HG03066 (cell line): Measurements from ENCODE around the gene UGT1A7.

Experiments
- ATAC-seq: cut with Tn5 transposase; IDR thresholded peaks from one replicate; pipeline ENCODE4 v1.9.1; 2021; ENCODE audit warnings: low read depth; ENCODE audit not compliant: unreplicated experiment

Gene UGT1A7

DNA sequence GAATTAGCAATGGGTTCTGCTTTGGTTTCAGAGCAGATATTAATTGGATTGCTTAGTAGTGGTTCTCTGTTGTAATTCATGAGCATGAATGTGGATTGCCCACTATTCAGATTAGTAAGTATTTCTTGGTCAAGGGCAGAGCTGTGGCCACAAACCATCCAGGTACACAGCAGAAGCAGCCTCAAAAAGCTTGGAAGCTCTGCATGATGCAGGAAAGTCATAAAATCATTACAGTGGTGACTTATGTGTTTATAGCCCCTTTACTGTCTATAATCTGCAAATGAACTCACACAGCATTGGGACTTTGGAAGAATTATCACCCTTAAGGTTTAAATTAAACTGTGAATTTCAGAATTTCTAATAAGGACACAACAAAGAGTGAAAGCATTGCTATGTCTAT lies 76.4 kb downstream of the UGT1A7 start:
- no peak for ATAC-seq

DNA sequence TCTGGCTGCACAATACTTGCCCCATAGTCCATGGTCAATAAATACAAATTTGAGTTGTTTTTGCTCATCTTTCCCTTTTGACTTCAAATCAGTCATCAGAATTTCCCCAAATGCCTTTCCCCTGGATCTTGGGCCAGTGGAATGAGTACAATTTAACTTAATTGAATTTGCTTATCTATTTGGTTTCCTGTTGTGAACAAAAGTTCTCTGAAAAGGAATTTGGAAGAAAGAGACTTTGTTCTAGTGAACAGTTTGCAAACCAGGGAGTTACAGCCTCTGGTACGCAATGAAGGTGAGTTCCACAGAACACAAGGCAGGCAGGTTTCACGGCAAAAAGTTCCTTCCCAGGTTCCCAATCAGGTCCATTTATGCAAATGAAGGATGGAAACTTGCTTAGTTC lies 77.1 kb downstream of the UGT1A7 start:
- ATAC-seq = no peak

DNA sequence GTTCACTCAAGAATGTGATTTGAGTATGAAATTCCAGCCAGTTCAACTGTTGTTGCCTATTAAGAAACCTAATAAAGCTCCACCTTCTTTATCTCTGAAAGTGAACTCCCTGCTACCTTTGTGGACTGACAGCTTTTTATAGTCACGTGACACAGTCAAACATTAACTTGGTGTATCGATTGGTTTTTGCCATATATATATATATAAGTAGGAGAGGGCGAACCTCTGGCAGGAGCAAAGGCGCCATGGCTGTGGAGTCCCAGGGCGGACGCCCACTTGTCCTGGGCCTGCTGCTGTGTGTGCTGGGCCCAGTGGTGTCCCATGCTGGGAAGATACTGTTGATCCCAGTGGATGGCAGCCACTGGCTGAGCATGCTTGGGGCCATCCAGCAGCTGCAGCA lies 78.3 kb downstream of the UGT1A7 start, which contains the start of gene UGT1A1:
Gene UGT1A1, plus strand, starts transcription at position 228 of the 400 bp plus-strand sequence. Its CDS starts 18 bp downstream, at position 246.
- no peak for ATAC-seq

DNA sequence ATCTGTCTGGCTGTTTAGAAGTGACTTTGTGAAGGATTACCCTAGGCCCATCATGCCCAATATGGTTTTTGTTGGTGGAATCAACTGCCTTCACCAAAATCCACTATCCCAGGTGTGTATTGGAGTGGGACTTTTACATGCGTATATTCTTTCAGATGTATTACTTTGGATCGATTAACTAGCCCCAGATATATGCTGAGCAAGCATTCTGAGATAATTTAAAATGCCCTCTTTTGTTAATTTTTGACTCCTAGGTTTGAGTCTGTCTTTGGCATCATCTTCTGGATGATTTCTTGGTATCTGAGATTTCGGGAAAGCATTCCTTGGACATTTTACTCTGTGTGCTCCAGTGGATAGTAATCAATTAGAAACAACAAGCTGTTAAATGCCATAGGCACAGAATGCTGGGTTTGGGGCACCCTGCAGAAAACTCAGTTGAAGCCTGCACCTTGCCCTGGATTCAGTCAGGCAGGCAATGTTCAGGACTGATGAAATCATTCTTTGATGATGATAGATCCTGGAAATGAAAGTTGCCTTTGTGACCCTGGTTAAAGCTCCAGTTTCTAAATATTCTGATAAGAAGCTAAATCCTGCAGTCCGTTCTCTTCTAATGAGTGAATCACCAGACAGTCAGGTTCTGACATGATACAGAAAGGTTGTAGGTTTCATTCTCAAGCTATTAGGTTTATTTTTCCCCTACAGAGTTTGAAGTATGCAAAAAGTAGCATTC lies 79.5 kb downstream of the UGT1A7 start:
- ATAC-seq = no peak

DNA sequence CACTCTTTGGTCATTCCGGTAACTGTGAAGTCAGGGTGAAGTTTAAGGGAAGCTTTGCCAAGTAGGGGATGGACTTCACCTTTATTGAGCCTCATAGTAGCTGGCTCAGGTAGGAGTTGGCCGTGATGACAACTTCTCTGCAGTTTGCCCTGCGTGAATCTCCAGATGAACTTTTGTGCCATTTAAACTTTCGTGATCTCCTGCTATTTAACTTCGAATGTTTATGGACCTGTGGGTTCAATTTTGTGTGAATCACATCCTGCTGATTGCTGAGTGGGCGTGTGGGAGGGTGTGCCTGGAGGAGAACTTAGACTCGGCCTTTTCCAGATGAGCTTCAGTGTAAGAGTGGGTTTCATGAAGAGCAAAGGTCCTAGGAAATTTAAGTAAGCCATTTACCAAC lies 82.6 kb downstream of the UGT1A7 start:
- no peak for ATAC-seq

DNA sequence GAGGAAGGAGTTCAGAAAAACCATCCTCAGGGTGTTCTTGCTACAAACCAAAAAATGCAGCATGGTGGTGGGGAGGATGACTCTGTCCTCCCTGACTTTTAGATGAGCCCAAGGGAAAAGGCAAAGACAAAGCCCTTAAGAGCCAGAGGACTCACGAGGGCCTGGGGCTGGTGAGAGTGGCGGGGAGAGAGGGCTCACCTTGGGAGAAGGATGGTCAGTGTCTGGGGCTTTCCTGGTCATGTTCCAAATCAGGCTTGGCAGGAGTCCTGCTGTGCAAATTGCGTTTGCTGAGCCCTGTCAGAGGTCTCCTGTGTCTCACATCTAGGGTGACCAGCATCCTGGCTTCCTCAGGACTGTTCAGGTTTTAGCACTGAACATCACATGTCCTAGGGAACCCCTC lies 83.1 kb downstream of the UGT1A7 start:
- ATAC-seq = no peak

DNA sequence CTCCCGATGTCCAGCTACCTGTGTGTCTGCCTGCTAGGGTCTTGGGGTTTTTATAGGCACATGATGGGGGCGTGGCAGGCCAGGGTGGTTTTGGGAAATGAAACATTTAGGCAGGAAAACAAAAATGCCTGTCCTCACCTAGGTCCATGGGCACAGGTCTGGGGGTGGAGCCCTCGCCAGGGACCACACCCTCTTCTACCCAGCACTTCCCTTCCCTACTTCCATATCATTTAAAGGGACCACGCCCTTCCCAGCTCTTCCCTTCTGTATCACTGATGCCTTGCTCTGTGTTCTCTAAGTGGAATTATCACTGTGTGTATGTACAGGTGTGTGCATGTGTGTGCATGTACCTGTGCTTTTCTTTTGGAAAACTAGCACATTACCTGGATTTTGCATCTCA lies 84.7 kb downstream of the UGT1A7 start:
- ATAC-seq = no peak

DNA sequence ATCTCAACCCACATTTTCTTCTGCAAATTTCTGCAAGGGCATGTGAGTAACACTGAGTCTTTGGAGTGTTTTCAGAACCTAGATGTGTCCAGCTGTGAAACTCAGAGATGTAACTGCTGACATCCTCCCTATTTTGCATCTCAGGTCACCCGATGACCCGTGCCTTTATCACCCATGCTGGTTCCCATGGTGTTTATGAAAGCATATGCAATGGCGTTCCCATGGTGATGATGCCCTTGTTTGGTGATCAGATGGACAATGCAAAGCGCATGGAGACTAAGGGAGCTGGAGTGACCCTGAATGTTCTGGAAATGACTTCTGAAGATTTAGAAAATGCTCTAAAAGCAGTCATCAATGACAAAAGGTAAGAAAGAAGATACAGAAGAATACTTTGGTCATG lies 86.4 kb downstream of the UGT1A7 start:
- no peak for ATAC-seq

DNA sequence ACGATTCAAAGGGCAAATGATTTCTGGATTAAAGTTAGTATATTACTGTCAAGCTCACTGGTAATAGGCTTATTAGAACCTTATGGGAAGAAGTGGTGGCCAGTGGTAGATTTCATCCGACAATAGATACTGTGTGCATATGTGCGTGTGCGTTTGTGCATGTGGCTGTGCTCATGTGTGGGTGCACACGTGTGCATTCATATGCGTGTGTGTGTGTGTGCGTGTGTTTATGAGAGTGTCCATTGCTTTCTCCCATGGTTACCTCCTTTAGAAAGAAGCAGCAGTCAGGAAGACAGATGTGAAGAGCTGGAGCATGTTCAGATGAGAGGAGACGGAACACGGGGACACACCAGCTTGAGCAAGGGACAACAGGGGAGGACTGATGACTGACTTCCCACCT lies 87.6 kb downstream of the UGT1A7 start:
- ATAC-seq = no peak

DNA sequence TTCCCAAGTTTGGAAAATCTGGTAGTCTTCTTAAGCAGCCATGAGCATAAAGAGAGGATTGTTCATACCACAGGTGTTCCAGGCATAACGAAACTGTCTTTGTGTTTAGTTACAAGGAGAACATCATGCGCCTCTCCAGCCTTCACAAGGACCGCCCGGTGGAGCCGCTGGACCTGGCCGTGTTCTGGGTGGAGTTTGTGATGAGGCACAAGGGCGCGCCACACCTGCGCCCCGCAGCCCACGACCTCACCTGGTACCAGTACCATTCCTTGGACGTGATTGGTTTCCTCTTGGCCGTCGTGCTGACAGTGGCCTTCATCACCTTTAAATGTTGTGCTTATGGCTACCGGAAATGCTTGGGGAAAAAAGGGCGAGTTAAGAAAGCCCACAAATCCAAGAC lies 90.5 kb downstream of the UGT1A7 start:
- ATAC-seq = no peak

DNA sequence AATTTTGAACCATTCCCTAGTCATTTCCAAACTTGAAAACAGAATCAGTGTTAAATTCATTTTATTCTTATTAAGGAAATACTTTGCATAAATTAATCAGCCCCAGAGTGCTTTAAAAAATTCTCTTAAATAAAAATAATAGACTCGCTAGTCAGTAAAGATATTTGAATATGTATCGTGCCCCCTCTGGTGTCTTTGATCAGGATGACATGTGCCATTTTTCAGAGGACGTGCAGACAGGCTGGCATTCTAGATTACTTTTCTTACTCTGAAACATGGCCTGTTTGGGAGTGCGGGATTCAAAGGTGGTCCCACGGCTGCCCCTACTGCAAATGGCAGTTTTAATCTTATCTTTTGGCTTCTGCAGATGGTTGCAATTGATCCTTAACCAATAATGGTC lies 90.9 kb downstream of the UGT1A7 start:
- ATAC-seq = no peak

DNA sequence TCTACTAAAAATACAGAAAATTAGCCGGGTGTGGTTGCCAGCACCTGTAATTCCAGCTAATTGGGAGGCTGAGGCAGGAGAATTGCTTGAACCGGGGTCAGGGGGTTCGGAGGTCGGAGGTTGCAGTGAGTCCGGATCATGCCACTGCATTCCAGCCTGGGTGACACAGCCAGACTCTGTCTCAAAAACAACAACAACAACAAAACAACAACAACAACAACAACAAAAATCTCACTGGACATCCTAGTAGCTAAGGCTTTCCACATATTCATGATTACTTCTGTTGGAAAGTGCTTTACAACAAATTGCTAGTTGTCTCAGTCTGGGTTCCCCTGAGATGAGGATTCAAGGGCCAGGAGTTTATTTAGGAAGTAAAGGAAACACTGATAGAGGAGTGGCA lies 92.2 kb downstream of the UGT1A7 start:
- no peak for ATAC-seq

DNA sequence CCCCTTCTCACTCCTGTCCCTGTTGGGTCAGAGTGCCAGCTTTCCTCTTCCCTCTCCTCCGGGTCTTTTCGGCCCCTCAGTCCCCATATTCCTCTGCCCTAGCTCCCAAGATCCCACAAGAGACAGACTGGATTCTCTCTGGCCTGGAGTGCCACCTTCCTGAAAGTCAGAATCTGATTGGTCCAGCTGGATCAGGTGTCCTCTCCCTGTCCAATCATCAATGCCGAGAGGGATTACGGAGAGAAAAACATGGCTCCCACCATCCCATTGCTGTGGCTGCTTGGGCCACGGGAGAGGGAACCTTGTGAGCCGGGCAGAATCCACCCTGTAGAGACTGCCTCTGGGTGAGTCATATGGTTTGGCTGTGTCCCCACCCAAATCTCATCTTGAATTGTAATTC lies 93.7 kb downstream of the UGT1A7 start:
- no peak for ATAC-seq

DNA sequence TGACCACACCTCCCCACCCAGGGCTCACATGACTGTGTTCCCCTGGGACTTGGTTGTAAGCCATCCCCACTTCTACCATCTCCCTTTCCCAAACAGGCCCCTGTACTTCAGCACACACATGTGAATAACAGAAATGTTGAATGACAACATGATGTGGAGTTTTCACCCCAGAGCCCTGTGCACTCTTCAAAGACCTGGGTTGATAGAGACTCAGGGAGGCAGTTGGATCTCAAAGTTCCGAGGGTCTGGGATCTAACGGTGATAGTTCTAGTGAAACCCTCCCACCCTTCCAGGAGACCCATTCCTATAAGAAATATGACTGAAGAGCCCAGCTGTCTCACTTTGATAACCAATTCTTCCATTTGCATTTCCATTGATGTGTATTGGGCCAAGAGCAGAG lies 96.3 kb downstream of the UGT1A7 start, which contains the start of gene MROH2A:
Gene MROH2A, plus strand, starts transcription at position 301 of the 400 bp plus-strand sequence. CDS start 1,029 bp downstream, outside the sequence.
- no peak for ATAC-seq

DNA sequence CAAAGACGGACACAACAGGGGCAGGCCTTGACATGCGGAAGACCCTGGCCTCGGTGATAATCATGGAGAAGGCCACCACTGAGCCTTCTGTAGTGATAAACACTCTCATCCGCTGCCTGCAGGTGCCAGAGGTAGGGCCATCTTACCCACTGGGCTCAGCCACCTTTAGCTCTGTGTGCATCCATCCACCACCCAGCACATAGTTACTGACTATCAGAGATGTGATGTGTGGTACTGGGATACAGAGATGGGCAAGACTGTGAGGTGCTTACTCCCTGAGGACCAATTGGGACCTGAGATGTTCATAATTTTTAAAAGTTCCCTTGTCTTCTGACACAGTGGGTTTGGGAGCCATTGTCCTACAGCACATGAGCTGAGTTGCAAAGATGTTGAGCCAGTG lies 98.0 kb downstream of the UGT1A7 start:
- ATAC-seq = no peak

DNA sequence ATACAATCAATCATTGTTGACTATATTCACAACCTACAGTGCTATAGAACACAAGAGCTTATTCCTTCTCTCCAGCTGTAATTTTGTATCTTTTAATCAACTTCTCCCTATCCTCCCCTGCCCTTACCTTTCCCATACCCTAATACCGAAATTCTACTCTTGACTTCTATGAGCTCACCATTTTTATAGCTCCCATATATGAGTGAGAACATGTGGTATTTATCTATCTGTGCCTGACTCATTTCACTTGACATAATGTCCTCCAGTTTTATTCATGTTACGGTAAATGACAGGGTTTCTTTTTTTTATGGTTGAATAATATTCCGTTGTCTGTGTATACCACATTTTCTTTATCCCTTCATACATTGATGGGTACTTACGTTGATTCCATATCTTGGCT lies 99.1 kb downstream of the UGT1A7 start:
- ATAC-seq = no peak

DNA sequence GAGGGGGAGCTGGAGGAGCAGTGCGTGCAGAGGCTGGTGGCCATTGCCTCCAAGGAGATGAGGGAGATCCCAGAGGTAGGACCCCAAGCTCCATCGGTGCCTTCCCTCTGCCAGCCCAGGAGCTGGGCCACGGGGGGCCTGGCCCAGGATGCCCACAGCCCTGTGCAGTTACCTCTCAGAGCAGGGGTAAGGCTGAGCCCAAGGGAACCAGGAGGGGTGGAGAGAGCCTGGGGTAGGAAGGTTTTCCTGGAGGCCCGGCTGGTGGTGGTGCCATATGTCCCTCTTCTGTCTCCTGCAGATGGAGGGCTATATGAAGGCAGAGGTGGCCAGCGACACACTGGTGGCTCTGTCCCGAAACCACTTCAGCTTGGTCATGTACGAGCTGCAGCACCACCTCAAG lies 107.9 kb downstream of the UGT1A7 start:
- ATAC-seq = no peak

DNA sequence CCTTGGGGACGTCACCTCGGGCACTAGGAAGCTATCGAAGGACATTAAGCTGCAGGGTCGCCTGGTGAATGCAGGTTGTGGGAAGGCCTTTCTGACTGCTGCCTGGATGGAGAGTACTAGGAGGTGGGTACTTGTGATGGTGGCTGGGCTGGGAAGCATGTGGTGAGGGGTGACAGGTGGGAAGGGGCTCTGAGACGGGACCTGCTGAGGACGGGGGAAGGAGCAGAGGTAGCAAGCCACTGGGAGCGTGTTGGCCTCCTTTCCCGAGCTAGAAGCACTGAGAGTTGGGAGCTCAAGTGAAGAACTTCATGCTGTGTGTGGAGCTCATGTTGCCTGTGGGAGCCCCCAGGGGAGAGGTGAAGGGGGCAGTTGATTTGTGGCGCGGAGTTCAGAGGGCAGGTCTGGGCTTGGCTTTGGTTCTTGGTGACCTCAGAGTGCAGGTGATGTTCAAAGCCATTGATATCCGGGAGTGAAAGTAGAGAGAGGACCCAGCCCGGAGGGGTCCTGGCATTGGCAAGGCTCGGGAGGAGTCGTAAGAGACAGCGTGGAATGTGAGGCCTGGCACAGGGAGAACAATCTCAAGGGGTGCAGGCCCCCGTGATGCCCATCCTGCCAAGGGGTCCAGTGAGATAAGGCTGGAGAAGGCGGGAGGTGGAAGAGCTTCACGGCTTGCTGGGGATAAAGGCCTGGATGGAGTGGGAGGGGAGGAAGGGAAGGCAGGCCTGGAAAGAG lies 109.6 kb downstream of the UGT1A7 start:
- ATAC-seq = no peak

DNA sequence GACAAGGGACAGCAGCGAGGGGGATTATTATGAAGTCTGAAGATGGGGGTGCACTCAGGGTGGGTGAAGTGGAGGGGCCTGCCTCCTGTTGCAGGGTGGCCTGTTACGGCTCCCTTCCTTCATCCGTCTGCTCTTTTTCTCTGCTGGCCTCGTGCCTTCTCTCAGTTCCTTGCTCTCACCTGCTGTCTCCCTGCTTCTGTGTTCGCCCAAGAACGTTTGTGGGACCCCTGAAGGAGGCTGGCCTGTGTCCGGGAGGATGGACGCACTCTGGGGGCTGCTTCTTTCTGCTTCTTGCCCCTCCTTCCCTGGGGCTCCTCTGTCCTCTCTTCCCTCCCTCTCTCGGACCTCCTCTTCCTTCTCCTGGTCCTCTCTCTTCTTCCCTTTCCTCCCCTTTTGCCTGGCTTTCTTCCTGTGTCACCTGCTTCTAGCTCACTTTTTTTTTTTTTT lies 110.2 kb downstream of the UGT1A7 start:
- no peak for ATAC-seq

DNA sequence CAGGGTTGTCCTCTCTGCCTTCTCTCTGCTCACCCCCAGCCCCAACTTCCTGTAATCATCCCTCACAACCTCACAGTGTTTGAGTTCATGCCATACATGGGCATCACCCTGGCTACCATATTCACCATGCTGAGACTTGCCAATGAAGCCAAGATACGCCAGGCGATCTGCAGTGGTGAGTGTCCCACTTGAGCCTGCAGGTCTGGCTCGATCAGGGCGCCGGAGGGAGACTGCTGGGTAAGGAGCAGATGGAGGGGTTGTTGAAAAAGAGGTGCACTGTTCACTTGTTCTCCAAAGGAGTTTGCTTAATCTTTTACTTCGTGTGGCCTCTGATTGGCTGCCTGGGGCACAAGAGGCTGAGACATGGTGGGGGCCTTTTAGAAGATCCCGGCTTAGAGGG lies 111.0 kb downstream of the UGT1A7 start:
- no peak for ATAC-seq

DNA sequence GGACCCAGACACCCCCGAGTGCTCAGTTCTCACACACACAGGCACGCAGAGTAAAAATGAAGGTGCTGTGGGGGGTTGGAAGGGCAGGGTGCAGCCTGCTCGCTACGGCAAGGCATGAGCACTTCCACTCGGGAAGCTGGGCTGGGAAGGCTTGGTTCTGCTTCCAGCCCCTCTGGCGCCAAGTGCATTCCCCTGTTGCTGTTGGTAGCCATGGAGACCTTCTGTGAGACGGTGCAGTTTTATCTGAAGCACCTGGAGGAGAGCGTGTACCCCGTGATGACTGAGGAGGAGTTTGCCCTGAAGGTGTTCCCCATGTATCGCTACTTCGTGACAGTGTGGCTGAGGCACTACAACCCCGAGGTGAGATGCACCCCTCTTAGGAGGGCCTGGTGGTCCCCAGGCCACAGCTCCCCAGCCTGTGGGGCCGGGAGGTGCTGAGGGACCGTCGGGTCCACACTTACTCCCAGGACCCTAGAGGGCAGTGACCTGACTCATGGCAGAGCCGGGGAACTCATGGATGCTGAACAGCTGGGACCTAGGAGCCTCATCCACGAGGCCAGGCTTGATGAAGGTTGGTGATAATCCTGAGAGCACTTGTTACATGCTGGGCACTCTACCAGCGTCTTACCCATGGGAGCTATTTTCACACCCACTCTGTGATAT lies 111.9 kb downstream of the UGT1A7 start:
- no peak for ATAC-seq
